Retina (tissue), 1 donor: ENCODE results near the gene KLRB1.
A peak's percentile ranks its signal among the peaks of the same experiment; 100 is the strongest.
"Not testable (repeated sequence)": the region's sequence is repeated elsewhere in the genome, so short reads cannot be mapped to it uniquely, and the experiment has no call there.

ENCODE experiments used
- DNase-seq: peaks from one replicate; pipeline ENCODE4 v3.0.0-alpha.2; 2016

The KLRB1 gene

DNA sequence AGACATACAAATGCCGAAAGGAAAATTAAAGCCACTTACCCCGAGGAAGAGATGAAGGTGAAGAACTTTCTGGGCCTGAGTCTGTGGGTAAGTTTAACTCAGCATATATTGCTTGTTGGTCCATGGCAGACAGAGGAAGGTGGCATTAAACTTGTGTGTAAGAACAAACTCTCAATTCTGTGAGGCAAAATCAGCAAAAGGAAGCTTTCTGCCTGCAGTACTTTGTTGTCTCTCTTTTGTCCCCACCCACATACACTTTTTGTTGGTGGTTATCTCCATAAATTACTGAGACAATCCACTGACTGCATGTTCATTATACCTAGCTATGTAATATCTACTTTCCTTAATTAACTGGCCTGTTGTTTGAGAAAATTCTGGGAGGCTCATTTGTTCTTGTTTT, at the start of gene KLRB1:
KLRB1 (minus strand) TSS at position 201 of the 400 bp plus-strand sequence; CDS start at position 124, 77 bp downstream.
- DNase-seq = no peak

DNA sequence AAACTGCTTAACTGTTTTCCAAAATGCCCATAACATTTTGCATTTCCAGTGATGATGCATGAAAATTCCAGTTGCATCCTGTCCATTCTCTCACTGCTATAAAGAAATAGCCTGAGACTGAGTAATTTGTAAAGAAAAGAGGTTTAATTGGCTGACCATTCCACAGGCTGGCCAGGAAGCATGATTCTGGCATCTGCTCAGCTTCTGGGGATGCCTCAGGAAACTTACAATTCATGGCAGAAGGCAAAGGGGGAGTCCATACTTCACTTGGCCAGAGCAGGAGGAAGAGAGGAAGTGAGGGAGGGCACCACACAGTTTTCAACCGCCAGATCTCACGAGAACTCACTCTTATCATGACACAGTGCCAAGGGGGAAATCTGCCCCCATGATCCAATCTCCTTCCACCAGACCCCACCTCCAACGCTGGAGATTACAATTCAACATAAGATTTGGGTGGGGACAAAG, 43.6 kb upstream of the KLRB1 start:
- no peak for DNase-seq

DNA sequence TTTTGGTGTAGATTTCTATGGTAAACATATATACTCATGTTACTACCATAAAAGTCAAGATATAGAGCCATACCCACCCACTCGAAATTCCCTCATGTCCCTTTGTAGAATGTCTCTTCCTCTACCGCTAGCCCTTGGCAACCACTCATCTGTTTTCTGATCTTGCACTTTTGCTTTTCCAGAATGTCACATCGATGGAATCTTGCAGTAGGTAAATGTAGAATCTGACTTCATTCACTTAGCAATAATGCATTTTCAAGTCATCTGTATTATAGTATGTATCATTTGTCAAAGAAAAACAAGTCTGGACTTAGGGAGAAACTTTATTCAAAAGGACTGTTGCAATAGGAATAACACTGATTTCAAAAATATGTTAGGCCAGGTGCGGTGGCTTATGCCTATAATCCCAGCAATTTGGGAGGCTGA, 42.4 kb upstream of the KLRB1 start:
- no peak for DNase-seq

DNA sequence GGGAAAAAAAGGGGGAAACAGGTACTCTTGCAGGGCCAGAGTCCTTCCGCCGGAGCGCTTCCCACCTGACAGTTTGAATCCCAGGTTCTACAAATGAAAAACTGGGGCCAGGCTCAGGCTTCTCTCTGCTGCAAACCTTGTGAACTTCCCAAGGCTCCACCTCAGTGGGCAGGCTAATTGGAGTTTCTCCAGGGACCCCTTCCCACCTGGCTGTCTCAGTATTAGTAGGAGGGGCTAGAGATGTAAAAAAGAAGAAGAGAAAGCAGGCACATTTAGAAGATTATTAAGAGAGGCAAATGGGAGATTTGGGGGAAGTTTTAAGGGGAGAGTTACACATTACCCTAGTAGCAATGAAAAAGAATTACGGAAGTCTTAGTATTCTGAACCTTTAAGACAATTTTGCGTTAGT, 41.8 kb upstream of the KLRB1 start:
- DNase-seq = peak; percentile 4

DNA sequence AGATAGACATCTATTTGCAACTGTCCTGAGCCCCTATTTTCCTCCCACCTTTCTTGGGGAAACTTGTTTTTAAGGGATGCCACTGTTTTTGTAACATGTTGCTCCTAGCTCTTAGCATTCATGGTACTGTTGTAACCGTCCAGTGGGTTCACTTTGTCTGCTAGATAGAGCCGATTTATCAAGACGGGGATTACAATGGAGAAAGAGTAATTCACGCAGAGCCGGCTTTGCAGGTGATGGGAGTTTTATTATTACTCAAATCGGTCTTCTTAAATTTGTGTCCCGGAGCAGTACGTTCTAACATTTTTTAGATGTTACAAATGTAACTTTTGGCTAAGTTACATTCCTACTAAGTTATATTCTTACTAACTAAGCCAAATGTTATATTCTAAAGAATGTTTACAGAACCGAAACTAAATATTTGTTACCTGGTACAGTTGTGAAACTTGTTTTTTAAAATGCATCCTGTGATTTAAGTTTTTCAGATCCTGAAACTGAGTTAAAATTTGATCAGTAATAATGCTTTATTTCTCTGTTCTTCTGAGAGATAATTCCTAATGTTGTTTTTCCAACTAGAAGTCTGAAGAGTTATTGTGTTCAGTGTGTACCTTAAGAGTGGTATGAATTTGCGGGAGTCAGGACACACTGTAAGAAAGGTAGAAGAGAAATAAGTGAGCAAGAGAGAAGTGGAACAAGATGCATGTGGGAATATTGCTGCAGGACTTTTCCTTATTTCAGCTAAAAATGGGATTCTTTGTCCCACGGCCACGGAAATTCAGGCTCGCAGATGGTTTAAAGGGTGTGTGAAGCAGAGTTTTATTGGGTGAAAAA, 41.2 kb upstream of the KLRB1 start:
- no peak for DNase-seq

DNA sequence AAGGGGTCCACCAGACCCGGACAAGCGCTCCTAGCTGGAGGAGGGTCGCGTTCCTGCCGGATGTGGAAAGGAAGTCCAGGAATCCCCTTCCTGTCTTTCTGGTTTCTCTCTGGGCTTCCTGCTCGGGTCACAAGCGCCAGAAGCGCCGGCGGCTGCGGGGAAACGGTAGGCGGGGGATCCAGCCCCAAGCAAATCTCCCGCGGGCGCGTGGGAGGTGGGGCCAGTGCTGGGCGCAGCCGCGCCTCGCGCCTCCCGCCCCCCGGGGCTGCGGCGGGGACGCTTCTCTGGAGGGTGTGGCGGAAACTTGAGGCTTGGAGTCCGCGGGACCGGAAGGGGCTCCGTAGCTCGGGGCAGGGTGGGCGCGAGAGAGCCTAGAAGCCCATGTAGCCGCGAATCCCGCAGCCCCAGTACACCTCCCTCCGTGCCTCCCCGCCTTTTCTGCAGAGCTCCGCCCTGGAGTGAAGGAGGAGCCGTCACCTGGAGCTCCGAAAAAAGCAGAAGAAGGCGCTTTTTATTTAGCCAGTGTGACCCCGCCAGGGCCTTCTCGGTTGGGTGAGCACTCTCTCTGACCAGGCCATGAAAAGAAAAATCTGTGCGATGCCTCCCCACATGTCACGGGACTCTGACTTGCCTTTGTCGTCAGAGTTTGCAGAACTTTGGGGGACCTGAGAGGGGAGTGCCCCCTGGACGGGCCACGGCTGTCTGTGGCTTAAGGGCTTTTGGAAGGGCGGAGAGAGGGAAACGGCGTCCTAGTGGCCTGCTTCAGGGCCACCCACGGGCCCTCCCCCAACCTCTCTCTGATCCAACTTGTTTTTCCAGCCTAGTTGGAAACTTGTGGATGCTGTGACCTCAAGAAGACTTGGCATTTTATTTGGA, 40.3 kb upstream of the KLRB1 start:
- peak; percentile 94 for DNase-seq

DNA sequence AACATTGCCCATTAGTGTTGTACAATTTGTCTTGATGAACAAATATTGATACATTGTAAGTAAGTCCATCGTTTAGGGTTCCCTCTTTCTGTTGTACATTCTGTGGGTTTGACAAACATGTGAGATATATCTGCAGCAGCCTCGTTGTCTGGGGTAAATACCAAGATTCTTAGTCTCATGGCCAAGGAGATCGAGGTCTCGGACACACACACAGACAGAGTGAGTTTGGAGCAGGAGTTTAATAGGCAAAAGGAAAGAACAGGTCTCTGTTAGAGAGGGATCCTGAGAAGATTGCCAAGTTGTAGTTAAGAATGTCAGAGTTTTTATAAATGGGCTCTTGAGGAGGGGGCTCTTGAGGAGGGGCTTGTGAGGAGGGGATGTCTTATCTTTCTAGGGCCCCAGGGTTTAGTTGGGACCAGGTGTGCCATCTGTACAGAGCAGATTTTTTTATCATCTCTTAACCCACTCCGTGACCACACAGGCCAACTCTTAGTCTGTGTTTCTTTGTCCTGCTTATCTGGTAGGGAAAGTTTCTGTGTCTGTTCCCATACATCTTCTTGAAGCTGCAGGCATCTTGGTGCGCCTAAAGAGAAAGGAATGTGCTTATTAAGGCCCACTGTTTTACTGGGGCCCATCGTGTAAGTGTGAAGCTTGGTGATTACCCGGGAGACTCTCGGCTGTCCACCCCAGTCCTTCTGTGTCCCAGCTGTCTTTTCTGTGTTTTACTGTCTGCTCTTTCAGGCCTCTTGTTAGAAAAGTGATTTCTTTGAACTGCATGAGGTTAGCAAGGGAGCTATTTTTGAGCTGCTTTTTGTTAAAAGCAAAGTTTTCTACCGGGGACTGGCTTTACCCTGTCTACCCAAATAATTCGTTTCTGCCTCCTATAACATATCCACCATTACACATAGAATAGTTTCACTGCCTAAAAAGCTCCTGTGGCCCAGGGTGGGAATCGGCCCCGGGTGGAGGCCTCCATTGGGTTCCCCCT, 39.4 kb upstream of the KLRB1 start:
- DNase-seq = no peak

DNA sequence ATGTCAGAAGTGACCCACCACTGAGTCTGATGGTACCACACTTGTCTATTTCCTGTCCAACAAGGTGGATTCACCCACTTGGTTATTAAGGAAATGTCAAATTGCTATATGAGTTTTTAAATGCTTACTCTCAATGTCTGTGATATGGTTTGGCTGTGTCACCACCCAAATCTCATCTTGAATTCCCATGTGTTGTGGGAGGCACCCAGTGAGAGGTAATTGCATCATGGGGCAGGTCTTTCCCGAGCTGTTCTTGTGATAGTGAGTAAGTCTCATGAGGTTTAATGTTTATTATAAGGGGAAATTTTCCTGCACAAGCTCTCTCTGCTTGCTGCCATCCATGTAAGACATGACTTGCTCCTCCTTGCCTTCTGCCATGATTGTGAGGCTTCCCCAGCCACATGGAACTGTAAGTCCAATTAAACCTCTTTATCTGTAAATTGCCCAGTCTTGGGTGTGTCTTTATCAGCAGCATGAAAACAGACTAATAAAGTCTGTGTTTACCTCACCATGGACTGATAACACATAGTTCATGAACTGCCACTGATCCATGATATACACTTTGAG, 37.4 kb upstream of the KLRB1 start:
- not testable (repeated sequence) for DNase-seq

DNA sequence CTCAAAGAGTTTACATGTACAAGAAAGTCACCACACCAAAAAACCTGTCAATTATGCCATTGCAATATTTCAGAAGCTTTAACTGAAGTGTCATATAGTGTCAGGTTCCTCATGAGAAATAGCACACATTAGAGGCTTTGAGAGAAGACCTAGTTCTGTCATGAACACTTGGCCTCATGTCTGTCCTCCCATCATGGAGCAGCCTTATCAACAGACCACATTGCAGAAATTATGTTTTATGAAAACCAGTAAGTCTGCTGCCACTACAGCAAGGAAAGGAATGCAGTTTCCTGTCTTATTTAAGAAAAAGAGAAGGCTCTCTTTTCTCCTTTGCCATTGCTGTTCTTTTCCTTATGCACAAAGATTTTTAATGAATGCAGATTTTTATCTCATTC, 35.5 kb upstream of the KLRB1 start:
- no peak for DNase-seq

DNA sequence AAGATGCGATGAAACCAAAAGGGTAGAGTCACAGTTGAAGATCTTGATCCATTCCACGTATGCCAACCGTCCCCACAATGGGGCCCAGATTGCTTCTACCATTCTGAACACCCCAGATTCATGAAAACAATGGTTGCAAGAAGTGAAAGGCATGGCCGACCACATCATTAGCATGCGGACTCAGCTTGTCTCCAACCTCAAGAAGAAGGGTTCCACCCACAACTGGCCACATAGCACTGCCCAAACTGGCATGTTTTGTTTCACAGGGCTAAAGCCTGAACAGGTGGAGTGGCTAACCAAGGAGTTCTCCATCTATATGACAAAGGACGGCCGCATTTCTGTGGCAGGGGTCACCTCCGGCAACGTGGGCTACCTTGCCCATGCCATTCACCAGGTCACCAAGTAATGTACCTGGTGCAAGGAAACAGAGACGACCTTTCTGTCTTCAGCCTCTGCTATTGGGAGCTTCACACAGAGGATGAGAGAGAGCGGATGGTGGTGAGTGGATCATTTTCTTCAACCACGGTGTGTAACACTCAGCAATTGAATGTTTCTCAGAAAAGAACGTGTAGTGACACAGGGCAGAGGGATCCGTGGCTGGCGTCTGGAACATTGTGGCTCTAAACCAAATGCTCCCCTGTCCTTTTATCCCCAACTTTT, 35.0 kb upstream of the KLRB1 start:
- no peak for DNase-seq

DNA sequence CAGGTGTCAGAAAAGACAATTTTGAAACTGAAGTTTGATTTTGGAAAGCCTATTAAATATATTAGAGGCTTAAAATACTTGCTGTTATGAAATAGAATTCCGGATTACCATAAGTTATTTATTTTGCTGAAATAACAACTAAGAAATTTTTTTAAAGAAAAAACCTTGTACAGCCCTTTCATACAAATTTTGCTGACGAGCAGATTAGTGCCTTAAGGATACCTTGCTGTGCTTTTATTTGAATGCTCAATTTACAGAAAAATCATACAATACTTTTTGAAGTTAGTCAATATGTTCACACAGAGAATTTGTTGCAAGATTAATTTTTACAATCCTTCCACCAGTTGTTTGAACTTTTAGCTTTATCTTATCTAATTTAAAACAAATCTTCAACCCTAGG, 32.3 kb upstream of the KLRB1 start:
- no peak for DNase-seq

DNA sequence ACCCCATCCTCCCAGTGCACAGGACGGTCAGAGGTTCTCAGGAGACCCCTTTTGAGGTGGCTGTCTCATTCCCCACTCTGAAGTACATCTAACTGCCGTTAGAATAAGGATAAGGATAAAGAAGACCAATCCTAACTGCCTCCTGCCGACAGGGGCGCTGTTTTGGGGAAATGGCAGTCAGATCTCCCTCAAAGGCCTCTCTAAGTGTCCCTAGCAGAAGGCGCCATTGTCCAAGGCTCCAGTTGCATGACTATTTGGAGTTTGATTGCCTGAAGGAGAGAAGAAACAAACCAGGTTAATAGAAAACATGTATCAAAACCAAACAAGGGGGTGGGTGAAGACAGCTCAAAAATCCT, 29.1 kb upstream of the KLRB1 start:
- DNase-seq = no peak

DNA sequence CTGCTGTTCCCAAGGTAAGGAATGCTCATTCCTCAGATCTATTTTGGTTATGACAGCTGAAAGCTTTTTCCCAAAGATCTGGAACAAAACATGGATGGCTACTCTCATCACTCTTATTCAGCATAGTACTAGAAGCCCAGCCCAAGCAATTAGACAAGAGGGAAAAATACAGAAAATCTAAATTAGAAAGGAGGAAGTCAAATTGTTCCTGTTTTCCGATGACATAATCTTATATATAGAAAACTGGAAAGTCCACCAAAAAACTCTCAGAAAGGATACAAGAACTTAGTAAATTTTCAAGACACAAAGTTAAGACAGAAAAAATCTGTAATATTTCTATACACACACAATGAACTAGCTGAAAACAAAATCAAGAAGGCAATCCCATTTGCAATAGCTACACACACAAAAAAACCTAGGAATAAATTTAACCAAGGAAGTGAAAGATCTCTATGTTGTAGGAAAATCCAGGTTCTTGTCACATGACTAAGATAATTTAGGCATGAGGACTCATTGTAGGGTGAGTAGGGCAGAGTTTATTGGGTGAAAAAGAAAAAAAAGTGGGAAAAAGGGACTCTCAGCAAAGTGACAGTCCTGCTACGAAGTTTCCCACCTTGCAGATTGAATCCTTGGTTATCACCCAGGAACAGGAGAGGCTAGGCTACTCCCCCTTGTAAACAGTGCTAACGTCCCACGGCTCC, 28.6 kb upstream of the KLRB1 start:
- DNase-seq = no peak

DNA sequence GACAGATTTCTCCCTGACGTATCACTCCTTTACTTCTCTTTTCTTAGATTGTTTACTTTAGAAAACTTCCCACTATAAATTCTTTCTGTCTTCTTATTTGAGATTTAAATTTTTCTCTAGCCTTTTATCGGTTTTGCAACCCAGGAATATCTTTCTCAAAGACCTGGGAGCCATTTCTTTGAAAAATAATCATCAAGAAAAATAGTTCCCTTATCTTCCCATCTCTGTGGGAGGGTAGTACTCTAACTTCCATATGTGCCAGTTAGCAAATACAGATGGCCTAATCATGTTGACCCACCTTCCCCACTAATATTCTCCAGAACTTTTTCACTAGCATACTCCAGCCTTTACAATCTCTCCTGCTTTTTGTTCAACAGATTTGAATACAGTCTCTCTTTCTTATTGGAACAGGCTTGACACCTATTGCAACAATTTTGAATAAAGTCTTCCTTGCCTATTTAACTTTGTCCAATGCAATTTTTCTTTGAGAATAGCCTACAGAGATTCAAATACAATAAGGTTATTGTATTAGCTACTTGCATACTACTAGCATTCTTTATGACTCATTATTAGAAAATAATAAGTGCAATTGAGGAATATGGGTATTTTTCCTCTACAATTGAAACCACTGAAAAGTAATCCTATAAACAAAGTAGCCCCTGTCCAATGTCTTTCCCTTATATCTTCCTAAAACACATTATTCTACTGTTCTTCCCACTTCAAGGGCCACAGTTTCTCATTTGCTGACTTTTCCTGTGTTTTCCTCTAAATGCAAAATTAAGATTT, 27.4 kb upstream of the KLRB1 start:
- DNase-seq = no peak

DNA sequence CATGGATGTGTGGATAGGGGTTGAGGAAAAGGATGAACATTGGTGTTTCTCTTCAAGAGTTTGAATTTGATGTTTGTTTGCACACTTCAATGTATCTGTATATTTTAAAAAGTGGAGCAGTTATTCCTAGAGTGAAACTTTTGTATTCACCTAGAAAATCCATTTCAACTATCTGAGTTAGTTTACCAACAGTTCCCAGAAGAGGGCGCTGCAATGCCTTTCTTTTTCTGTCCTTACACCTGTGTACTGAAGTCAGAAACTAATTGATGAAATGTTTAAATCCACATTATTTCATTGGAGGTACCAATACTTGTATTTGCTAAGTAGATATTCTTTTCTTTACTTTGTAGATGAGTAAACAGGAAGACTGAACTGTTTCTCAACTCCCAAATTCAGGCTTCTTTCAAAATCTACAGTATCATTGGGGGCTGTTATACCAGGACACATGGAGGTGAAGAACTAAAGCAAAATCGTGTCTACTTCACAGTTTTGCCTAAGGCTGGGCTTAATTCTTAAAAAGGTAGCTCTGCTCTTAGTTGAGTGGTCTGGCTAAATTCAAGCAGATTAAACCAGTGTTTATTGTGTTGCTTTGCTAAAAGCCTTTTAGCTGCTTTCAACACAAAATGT, 26.6 kb upstream of the KLRB1 start:
- no peak for DNase-seq

DNA sequence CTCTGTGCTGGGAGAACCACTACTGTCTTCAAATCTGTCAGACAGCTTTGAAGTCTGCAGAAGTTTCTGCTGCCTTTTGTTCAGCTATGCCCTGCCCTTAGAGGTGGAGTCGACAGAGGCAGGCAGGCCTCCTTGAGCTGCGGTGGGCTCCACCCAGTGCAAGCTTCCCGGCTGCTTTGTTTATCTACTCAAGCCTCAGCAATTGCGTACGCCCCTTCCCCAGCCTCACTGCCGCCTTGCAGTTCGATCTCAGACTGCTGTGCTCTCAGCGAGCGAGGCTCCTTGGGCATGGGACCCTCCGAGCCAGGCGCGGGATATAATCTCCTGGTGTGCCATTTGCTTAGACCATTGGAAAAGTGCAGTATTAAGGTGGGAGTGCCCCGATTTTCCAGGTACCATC, 25.1 kb upstream of the KLRB1 start:
- DNase-seq = no peak

DNA sequence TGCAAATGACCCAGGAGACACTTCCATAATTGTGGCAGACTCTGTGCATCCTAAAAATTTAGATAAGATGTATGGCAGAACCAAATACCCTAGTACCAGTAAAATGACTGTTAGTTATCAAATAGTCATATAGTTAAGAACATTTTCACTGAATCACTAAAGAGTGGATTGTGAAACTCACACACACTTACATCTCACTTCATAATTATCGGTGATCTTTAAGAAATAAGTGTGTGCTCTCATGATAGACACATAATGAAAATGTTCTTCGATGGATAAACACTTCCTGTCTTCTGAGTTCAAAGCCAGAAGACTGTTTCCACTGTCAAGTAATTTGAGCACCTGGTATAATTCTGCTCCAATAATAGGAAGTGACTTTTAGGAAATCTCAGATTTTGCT, 19.1 kb upstream of the KLRB1 start:
- DNase-seq = no peak

DNA sequence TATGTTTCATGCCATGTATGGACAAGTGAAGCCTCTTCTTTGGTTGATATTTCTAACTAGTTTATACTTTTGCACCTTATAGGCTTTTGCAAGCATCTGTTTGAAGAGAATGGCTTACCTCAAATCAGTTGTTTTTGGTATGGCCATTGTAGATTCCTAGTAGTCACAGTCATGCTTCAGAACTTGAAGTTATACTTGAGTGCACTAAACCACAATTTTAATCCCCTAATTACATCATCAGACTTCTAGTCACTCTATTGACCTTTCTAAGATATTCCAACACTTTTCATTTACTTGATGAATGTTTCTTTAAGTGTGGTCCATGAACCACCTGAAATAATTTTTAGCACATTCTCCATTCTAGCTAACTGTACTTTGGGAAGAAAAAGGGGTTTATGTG, 18.6 kb upstream of the KLRB1 start:
- DNase-seq = no peak

DNA sequence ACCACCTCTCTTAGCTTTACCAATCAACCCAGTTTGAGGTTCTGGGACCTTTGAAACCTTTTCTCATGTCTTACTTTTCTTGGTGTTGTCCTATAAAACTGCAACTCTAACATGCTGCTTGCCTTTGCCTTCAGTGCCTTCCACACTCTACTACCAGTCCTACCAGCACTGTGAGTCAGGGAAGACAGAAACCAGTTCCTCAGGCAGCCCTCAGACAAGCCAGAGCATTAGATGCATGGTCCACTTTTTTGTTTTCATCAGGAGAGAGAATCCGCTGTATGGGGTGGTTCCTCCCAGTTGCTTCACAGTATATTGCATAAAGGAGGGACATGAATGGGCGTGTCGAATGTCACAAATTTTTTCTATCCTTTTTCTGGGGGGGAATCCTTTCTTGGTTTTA, 17.3 kb upstream of the KLRB1 start:
- DNase-seq = no peak
